ENCODE data around the gene SMYD3.
"Not testable (repeated sequence)": the region's sequence is repeated elsewhere in the genome, so short reads cannot be mapped to it uniquely, and the experiment has no call there.

The SMYD3 gene

DNA sequence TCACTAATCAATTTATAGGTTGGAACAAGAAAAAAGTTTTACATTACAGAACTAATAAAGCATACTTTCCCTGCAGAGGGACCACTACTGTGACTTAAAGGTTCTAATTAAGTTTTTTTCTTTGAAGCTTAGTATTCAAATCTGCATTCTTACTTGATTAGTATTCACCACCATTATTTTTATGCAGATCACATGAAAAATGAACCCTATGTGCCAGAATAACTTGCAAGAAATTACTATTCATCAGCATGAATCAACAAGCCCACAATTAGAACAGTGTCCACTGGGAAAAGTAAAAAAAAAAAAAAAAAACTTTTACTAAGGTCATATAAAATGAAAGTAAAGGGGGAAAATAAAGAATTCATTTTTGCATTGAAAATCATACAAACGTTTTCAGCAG is 90.8 kb downstream of the SMYD3 start:
- no peak for DNase-seq (ENCODE audit: low spot score)

DNA sequence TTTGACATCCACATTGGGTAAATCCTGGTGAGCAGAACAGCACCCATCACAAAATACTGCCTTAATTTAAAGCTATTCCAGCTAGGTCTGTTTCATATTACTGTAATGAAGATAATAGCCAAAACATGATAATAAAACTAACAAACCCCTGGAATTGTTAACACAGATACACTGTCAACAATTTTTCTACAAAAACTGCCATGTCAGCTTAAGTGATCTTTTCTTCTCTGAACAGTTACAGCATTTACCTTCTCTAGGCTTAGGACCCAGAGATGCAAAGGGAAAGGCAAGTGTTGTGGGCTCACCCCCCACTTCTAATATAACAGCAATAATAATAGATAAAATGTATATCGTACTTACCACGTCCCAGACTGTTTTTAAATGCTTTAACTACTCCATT is 92.1 kb downstream of the SMYD3 start:
- DNase-seq (ENCODE audit: low spot score), result no peak

DNA sequence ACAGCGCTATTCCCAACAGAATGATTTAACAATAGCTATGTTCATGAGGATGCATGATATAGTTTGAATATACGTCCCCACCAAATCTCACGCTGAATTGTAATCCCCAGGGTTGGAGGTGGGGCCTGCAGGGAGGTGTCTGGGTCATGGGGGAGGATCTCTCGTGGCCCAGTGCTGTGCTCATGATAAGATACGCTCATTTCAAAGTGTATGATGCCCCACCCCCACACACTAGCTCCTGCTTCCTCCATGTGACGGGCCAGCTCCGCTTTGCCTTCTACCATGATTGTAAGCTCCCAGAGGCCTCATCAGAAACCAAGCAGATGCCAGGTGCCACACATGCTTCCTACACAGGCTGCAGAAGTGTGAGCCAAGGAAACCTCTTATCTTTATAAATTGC is 93.6 kb downstream of the SMYD3 start:
- DNase-seq (ENCODE audit: low spot score), result no peak

DNA sequence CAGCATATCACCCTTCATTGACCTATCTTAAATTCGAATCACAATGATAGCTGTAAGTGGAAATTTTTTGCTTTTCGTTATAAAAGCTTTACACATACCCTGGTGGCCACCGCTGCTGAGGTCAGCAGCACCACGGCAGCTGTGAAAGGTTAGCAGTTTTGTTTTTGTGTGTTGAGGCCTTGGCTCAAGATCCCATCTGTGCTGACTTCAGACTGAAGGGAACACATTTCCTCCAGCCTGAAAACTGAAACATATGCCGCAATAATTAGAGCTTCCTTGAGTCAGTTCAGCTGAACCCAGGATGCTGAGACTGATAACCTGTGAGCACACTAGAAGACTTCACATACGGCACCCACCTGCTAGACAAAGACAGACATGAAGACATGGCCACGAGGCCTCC is 103.0 kb downstream of the SMYD3 start:
- DNase-seq (ENCODE audit: low spot score), result no peak

DNA sequence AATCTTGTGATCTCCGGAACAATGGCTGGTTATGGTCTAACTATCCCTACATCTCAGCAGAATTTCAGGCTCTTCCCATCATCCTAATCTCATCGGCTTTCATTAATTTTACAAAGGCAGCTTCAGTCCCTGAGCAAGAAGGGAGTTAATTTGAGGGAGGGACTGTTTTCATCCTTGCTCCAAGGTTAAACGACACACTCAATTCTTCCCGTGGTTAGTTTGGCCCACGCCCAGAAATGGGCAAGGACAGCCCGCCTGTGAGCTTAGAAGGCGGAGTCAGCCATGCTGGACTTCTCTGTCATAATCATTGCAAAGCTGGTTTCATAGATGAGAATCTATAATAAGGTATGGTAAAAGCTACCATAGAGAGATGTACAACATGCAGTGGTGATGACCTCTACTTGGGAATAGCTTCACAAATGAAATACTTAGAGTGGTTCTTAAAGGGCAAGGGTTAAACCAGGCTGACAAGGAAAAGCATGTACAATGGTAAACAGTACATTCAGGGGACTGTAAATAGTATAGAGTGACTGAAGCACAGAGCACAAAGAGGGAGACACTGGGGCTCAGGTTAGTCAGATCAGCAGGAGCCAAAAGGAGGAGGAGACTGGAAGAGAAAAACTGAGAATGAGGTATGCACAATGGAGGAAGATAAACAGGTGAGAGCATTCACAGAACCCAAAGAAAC is 108.8 kb downstream of the SMYD3 start:
- DNase-seq (ENCODE audit: low spot score), result no peak

DNA sequence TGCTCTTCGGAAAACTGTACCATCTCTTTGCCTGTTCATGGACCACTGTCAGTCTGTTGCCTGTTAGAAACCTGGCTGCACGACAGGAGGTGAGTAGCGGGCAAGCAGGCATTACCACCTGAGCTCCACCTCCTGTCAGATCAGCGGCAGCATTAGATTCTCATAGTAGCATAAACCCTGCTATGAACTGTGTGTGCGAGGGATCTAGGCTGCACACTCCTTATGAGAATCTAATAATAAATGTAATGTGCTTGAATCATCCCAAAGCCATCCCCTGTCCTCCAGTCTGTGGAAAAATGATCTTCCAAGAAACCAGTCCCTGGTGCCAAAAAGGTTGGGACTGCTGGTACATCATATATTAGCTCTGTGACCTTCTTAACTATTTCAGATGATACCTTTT is 110.0 kb downstream of the SMYD3 start:
- DNase-seq (ENCODE audit: low spot score), result no peak

DNA sequence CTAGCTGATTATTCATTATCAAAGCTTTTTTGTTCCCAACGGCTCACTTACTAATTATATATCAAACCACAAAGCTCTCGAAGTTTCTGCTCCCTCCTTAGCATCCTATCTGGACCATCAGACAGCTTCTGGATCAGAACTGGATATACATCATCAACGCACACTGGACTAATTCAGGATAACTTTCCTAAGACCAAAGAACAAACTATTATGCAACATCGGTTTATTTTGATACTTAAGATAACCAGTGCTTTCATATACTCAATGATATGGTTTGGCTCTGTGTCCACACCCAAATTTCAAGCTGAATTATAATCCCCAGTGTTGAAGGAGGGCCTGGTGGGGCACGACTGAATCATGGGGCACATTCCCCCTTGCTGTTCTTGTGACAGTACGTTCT is 110.8 kb downstream of the SMYD3 start:
- no peak for DNase-seq (ENCODE audit: low spot score)

DNA sequence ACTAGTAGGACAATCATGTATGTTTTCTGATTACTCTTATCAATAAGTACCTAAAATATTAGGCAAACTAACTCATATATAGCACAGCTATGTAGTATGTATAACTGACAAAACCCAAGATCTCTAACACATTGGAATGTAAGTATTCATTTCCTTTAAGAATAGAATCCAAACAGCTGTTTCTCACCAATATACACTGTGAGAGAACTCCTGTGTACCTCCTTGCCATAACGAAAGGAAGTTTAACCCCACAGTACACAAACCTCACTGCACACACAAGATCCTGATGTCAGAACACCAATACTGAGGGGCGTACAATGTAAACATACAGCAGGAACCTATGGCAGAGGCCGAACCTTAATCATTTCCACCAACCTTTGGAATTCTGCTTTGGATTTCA is 113.0 kb downstream of the SMYD3 start:
- DNase-seq (ENCODE audit: low spot score), result no peak

DNA sequence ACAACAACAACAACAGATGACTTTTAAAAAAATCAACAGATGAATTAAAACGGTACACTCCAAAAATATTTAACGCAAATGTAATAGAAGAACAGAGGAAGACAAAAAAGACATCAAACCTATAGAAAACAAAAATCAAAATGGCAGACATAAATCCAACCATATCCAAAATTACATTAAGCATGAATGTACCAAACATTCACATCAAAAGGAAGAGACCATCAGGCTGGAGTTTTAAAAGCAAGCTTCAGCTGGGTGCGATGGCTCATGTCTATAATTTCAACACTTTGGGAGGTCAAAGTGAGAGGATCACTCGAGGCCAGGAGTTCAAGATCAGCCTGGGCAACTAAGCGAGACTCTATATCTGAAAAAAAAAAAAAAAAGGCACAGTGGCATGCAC is 116.2 kb downstream of the SMYD3 start:
- DNase-seq (ENCODE audit: low spot score), result no peak

DNA sequence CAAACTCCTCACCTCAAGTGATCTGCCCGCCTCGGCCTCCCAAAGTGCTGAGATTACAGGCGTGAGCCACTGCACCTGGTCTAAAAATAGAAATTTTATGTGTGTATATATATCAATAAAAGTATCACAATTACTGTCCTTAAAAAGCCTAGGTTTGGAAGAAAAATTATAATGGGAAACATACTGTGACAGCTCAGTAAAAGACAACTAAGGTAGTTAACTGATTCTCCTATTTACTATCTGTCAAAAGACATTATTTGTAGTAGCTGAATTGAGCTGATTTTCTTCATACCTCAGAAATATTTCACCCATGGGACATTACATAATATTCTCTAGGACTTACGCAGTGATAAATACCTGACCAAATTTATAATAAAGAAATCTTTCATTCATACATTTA is 122.5 kb downstream of the SMYD3 start:
- DNase-seq (ENCODE audit: low spot score), result no peak

DNA sequence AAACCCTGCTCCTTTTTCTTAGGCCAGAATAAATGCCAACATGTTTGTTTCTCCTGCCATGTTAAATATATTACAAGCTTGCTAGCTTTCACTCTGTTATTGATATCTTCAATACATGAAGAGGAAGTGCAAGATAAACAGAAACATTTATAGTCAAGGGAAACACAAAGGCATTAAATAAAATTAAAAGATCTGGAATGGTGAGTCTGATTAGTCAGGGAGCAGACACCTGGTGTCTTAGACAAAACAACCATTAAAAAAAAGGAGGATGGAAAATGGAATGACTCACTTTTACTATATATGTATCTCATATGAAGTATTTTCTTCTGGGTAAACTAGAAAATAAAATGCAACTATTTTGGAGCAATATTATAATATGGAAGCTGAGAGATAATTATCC is 123.3 kb downstream of the SMYD3 start:
- no peak for DNase-seq (ENCODE audit: low spot score)

DNA sequence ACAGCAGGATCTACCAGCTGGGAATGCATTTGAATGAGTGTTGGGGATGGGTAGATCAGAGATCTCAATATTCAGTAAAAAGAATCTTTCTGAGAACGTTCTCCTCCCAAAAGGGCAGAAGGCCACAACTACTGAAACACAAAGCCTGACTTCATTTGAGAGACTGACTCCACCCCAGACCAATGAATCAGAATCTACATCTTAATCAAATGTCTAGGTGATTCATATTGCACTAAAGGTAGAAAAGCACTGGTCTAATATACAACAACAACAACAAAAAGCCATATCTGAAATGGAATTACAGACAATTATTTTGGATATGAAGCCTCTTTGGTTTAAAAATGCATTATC is 123.9 kb downstream of the SMYD3 start:
- no peak for DNase-seq (ENCODE audit: low spot score)

DNA sequence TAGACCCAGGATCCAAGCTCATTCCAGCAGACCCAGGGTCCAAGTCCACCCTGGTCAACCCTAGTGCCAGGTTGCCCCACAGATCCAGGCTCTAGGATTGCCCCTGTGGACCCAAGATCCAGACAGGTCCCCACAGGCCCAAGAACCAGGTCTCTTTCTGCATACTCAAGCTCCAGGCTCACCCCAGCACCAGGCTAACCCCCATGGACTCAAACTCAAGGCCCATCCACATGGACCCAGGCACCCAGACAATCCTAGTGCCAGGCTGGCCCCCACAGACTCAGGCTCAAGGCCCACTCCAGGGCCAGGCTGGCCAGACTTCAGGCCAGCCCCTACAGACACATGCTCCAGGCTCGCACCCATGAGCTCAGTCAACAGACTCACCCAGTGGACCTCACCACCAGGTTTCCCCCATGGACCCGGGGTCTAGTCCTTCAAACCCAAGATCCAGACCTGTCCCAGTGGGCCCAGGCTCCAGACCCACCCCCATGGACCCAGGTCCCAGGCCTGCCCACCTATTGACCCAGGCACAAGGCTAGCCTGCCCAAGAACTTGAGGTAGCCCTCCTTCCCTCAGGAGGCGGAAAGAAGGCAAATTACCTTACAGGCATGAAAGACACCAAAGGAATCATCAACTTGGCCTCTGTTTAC is 124.4 kb downstream of the SMYD3 start:
- no peak for DNase-seq (ENCODE audit: low spot score)

DNA sequence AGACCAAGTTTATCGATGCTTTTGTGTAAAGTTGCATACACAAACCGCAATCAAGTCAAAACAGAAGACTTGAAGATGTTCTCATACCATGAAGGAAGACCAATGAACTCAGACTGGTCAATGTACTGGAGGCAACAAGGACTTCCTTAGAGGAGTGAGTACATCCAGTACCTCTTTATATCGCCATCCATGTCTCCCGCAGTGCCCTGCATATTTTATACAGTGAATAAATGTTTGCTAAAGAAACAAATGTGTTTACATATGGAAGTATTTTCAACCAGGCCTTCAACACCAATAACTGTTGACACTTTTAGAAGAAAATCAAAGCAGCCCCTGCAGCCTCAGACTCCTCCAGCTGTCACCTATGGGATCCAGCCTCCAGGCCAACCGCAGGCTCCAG is 125.6 kb downstream of the SMYD3 start:
- DNase-seq (ENCODE audit: low spot score), result no peak

DNA sequence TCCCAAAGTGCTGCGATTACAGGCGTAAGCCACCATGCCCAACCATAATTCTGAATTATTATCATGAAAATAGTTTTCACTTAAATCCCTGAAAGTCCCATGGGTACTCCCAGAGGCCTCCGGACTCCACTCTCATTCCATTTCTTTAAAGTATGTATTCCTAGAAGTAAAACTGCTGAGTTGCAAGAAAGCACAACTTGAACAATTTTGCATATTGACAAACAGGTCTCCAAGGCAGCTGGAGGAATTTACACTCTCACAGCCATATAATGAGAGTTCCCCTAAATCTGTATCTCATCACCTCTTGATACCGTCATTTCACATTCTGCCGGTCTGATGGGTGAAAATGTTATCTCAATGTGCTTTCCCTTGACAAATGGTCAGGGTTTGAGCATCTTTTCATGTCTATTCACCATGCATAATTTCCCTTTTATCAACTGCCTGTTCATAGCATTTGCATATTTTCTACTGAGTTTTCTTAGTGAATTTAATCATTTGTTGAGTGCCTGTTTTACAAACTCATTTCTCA is 129.4 kb downstream of the SMYD3 start:
- DNase-seq (ENCODE audit: low spot score), result no peak

DNA sequence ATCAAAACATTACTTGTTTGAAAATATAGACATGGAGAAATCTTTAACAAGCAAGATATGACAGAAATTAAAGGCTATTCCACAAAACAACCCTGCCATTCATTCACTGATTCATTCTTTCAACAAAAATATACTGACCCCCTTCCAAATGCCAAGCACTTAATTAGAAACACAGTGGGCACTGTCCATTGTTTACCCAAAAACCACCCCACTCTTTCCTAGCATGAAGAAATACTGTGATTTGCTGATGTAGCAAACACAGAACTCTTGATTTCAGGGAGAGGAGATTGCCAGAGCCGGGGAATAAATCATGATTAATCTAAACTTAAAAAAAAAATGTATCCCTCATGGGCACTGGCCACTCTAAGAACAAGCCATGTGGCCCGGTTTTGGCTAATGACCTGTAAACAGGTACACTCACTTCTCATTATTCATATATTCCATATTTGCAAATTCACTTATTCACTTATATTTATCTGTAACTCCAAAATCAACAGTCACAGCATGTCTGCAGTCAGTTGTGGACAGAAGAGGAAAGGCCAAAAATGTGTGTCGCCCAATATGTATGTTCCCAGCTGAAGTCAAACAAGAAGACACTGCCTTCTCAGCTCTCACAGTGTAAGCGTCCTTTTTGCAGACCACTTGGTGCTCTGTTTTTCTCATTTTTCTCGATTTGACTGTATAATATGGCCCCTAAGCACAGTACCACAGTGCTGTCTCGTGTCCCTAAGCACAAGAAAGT is 133.1 kb downstream of the SMYD3 start:
- no peak for DNase-seq (ENCODE audit: low spot score)

DNA sequence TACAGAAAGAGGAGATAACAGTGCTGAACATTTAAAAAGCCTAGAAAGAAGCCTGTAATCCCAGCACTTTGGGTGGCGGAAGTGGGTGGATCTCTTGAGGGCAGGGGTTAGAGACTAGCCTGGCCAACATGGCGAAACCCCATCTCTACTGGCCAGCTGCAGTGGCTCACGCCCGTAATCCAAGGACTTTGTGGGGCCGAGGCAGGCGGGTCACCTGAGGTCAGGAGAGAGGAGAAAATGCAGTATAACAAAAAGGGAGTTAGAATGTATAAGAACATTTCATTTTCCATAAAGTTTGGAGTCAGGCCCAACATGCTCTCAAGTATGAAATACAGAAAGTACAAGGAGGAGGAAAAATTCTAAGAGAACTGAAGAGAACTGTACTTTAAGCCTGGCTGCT is 134.5 kb downstream of the SMYD3 start:
- no peak for DNase-seq (ENCODE audit: low spot score)

DNA sequence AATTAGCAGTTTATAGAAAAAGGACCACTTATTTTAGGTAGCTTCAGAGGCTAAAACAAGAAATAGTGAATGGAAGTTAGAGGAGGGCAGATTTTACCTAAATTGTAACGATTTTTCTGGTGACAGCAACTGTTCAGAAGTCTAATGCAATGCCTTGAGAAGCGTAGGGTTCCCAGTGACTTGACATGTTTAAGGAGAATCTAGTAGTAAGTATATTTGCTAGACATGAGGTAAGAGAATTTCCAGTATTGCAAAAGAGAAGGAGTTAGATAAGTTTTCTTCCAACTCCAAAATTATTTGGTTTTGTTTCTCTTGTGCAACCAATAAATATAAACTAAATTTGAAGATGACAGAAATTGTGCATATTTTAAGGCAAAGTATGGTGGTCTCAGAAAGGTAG is 140.0 kb downstream of the SMYD3 start:
- no peak for DNase-seq (ENCODE audit: low spot score)

DNA sequence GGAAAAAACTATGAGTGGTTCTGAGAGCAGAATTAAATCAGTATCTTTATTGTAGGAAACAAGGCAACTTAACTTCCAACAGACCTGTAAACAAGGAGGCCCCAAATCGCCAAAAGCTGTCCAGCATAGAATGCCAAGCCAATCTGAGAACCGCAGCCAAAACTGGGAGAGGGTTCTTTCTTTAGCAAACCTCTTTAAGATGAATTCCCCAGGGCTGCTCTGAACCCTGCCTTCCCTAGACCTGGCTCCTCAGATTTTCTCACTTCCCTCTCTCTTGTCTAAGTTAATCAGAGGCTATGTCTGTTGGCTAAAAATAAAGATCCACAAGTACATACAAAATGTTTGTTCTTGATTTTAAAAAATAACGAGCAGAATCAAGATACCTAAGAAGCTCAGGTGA is 141.4 kb downstream of the SMYD3 start:
- no peak for DNase-seq (ENCODE audit: low spot score)

DNA sequence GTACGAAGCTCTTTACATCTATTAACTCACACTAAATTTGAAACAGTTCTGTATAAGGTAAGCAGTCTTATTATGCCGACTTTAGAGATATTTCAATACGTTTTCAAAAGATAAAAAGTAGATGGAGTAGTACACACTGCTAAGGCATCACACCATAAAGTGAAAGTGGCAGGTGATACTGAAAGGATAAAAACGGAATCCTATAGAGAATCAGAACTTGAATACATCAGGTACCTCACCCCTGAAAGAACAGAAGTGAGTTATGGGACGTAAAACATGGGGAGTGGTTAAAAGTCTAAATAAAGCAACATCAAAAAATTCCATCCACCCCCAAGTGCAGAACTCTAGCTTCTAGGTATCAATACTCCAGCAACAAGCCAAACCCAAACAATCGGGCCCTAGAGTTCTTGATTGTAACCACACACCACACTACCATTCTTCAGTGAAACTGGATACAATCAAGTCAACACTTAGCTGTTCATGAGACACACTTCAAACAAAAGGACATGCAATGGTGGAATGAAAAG is 142.6 kb downstream of the SMYD3 start:
- no peak for DNase-seq (ENCODE audit: low spot score)

DNA sequence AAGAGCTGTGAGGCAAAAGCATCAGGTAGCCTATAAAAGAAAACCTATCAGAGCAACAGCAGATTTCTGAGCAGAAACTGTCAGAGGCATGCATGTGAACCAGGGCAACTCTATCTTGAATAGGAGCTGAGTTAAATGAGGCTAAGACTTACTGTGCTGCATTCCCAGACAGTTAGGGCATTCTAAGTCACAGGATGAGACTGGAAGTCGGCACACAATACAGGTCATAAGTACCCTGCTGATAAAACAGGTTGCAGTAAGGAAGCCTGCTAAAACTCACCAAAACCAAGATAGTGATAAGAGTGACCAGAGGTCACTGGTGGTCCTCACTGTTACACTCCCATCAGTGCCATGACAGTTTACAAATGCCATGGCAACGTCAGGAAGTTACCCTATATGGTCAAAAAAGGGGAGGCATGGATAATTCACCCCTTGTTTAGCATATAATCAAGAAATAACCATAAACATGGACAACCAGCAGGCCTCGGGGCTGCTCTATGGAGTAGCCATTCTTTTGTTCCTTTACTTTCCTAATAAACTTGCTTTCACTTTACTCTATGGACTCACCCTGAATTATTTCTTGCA is 150.0 kb downstream of the SMYD3 start:
- DNase-seq (ENCODE audit: low spot score), result not testable (repeated sequence)

DNA sequence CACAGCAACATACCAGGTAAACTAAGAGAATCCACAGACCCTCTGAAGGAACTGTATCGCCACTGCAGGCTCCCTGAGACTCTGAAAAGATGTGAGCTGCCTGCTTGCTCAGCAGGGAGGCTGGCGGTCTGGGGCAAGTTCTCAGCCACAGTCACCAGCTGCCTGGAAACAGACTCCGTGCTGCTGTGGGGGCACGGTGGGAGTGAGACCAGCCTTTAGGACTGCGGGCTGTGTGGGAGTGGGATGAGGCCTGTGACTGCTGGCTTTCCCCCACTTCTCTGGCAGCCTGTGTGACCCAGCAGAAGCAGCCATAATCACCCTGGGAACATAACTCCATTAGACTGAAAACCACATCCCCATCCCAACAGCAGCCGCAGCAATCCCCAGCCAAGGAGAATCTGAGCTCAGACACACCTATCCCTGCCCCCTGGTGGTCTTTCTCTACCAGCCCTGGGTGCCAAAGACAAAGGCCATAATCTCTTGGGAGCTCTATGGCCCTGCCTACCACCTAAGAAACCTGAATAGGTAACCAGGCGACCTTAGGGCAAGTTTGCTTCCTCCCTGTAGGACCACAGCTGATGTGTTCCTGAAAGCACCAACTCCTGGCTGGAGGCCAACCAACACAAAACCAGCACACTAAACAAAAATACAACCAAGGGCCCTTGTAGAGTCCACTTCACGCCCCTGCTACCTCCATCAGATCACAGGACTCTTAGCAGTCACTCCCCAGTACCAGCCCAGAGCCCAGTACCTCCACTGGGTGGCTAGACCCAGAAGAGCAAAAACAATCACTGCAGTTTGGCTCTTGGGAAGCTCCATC is 151.5 kb downstream of the SMYD3 start:
- DNase-seq (ENCODE audit: low spot score), result no peak

All from Ammon's horn (tissue), 1 donor.